ENCODE results near the gene SEPTIN2. TPM values are rescaled to one million over a fixed set of nuclear protein-coding genes. Genes with fewer than 3 reads are reported as not detected.

Gene SEPTIN2
- total RNA-seq, 1 donor from 2014 or later: 552 TPM

GRCh38 chr2:241271706-241272302 lies 43.9 kb upstream of the SEPTIN2 start:
- DNase-seq (ENCODE audit: low read depth) (peak; percentile 72), FAIRE-seq (no peak)
- H3K4me1 Mint-ChIP-seq (ENCODE audit: low read depth, unreplicated experiment): peaks cover 47% of the 10 kb centered on the region
- no peaks in the 10 kb centered on the region for H3K9me3 ChIP-seq (ENCODE audit: insufficient read depth, low read depth, low read length)
- H3K9ac ChIP-seq (ENCODE audit: low read length): peak overlapping the region; percentile 92
- no peaks in the 10 kb centered on the region for H3K27me3 ChIP-seq (ENCODE audit: insufficient read depth, low read length)
- peak overlapping the region; percentile 88 for H3K4me2 ChIP-seq (ENCODE audit: low read length)
- no peak for TF ChIP-seq EZH2 (IDR thresholded peaks at IDR 0.05; ENCODE audit: insufficient read depth, low read length)
- no peak for TF ChIP-seq CTCF (IDR thresholded peaks at IDR 0.05; ENCODE audit: insufficient read depth, low read depth, low read length)
- peaks cover 33% of the 10 kb centered on the region for H3K4me1 ChIP-seq (ENCODE audit: insufficient read depth, low read length)
- H4K20me1 ChIP-seq (ENCODE audit: insufficient read depth, low read length): peaks cover 85% of the 10 kb centered on the region
- H3K27me3 Mint-ChIP-seq (ENCODE audit: low read depth, unreplicated experiment): no peaks in the 10 kb centered on the region
- H3K9me3 Mint-ChIP-seq (ENCODE audit: unreplicated experiment): peaks cover 3% of the 10 kb centered on the region
- peak overlapping the region; percentile 99 for H3K4me3 Mint-ChIP-seq (ENCODE audit: unreplicated experiment)
- peaks cover 17% of the 10 kb centered on the region for H3K36me3 ChIP-seq (ENCODE audit: insufficient read depth, low read length)
- peak overlapping the region; percentile 89 for H3K4me3 ChIP-seq (ENCODE audit: insufficient read depth, low read depth, low read length)
- no peak overlapping the region for H2AFZ ChIP-seq (ENCODE audit: low read depth, low read length)
- H3K36me3 Mint-ChIP-seq (ENCODE audit: low read depth, unreplicated experiment): peaks cover 35% of the 10 kb centered on the region
- H3K27ac ChIP-seq (ENCODE audit: low read depth, low read length): peak overlapping the region; percentile 79
- peak overlapping the region; percentile 75 for H3K27ac Mint-ChIP-seq (ENCODE audit: unreplicated experiment)
- H3K79me2 ChIP-seq (ENCODE audit: insufficient read depth, low read length): peaks cover 96% of the 10 kb centered on the region

GRCh38 chr2:241272303-241273209 lies 43.2 kb upstream of the SEPTIN2 start:
- no peaks in the 10 kb centered on the region for H3K9me3 ChIP-seq (ENCODE audit: insufficient read depth, low read depth, low read length)
- FAIRE-seq (no peak), DNase-seq (ENCODE audit: low read depth) (peak; percentile 40)
- H3K4me3 ChIP-seq (ENCODE audit: insufficient read depth, low read depth, low read length): peak overlapping the region; percentile 89
- H3K9ac ChIP-seq (ENCODE audit: low read length): peak overlapping the region; percentile 92
- H3K4me2 ChIP-seq (ENCODE audit: low read length): peak overlapping the region; percentile 88
- peaks cover 84% of the 10 kb centered on the region for H4K20me1 ChIP-seq (ENCODE audit: insufficient read depth, low read length)
- H3K4me1 ChIP-seq (ENCODE audit: insufficient read depth, low read length): peaks cover 33% of the 10 kb centered on the region
- H3K27ac Mint-ChIP-seq (ENCODE audit: unreplicated experiment): peak overlapping the region; percentile 83
- H3K27me3 ChIP-seq (ENCODE audit: insufficient read depth, low read length): no peaks in the 10 kb centered on the region
- peak overlapping the region; percentile 79 for H3K27ac ChIP-seq (ENCODE audit: low read depth, low read length)
- peaks cover 28% of the 10 kb centered on the region for H3K36me3 Mint-ChIP-seq (ENCODE audit: low read depth, unreplicated experiment)
- H3K4me1 Mint-ChIP-seq (ENCODE audit: low read depth, unreplicated experiment): peaks cover 40% of the 10 kb centered on the region
- H3K4me3 Mint-ChIP-seq (ENCODE audit: unreplicated experiment): peak overlapping the region; percentile 80
- H3K9me3 Mint-ChIP-seq (ENCODE audit: unreplicated experiment): peaks cover 3% of the 10 kb centered on the region
- H3K27me3 Mint-ChIP-seq (ENCODE audit: low read depth, unreplicated experiment): no peaks in the 10 kb centered on the region
- peaks cover 96% of the 10 kb centered on the region for H3K79me2 ChIP-seq (ENCODE audit: insufficient read depth, low read length)
- H2AFZ ChIP-seq (ENCODE audit: low read depth, low read length): peak overlapping the region; percentile 62
- TF ChIP-seq EZH2 (IDR thresholded peaks at IDR 0.05; ENCODE audit: insufficient read depth, low read length): no peak
- TF ChIP-seq CTCF (IDR thresholded peaks at IDR 0.05; ENCODE audit: insufficient read depth, low read depth, low read length): no peak
- H3K36me3 ChIP-seq (ENCODE audit: insufficient read depth, low read length): peaks cover 10% of the 10 kb centered on the region

Measured in astrocyte (in vitro differentiated cells and primary cell).